IMR-90 (cell line): Measurements from ENCODE around the gene HOATZ. TPM values are rescaled to one million over a fixed set of nuclear protein-coding genes. Genes with fewer than 3 reads are reported as not detected.
A peak's percentile ranks its signal among the peaks of the same experiment; 100 is the strongest.

Experiments used
- ATAC-seq: fragments of 200-7000 bp; cut with Tn5 transposase; 2 replicates; pipeline ENCODE4 v1.9.1; 2020; ENCODE audit warnings: low read depth, mild to moderate bottlenecking, moderate library complexity
- BruUV-seq: library from RNA; stranded (reverse); fragments of 400-500 nt; replicated peaks from 2 replicates; lab custom pipeline; 2021; lab: Mats Ljungman, UMichigan
- CTCF ChIA-PET: fragments of 300-600 bp; formaldehyde crosslinking; extraction: SDS; loops from one replicate; lab custom pipeline; 2021; ENCODE audit warnings: antibody characterized with exemption; lab: Yijun Ruan, JAX
- POLR2A ChIA-PET: fragments of 300-600 bp; sonication (Branson Sonifier 250); formaldehyde crosslinking; loops from one replicate; lab custom pipeline; 2022; ENCODE audit warnings: antibody characterized with exemption; ENCODE audit not compliant: unreplicated experiment; lab: Charles Lee
- DNase-seq: peaks from one replicate; pipeline ENCODE4 v3.0.0; 2013
- H2AFZ ChIP-seq: replicated peaks from 2 replicates; pipeline ENCODE3; 2013; ENCODE audit warnings: low read length, mild to moderate bottlenecking; ENCODE audit not compliant: poor library complexity
- H2AK5ac ChIP-seq: 2 replicates; pipeline ENCODE4 v1.6.1; 2013; ENCODE audit warnings: low read depth, low read length, inconsistent platforms
- H2AK9ac ChIP-seq: replicated peaks from 2 replicates; pipeline ENCODE3; 2013; ENCODE audit warnings: mild to moderate bottlenecking, low read depth, low read length, moderate library complexity; ENCODE audit not compliant: poor library complexity
- H2BK120ac ChIP-seq: 2 replicates; pipeline ENCODE4 v1.6.1; 2013; ENCODE audit warnings: low read depth, low read length, inconsistent platforms
- H2BK15ac ChIP-seq: 3 replicates; pipeline ENCODE4 v1.6.1; 2013; ENCODE audit warnings: low read depth, low read length, inconsistent platforms
- H2BK20ac ChIP-seq: 2 replicates; pipeline ENCODE4 v1.6.1; 2013; ENCODE audit warnings: low read depth, mild to moderate bottlenecking, inconsistent platforms, low read length, moderate library complexity
- H2BK5ac ChIP-seq: 2 replicates; pipeline ENCODE4 v1.6.1; 2013; ENCODE audit warnings: mild to moderate bottlenecking, low read depth, low read length, inconsistent platforms; ENCODE audit not compliant: poor library complexity, severe bottlenecking
- H3K14ac ChIP-seq: replicated peaks from 2 replicates; pipeline ENCODE4 v1.6.1; 2013; ENCODE audit warnings: low read depth, low read length, inconsistent platforms
- H3K18ac ChIP-seq: 2 replicates; pipeline ENCODE4 v1.6.1; 2013; ENCODE audit warnings: low read depth, low read length, control low read depth
- H3K23ac ChIP-seq: 2 replicates; pipeline ENCODE4 v1.6.1; 2013; ENCODE audit warnings: low read depth, low read length, inconsistent platforms
- H3K27ac ChIP-seq: 2 replicates; pipeline ENCODE4 v1.5.1; 2013; ENCODE audit warnings: mild to moderate bottlenecking, control low read depth, low read length; ENCODE audit not compliant: insufficient read depth
- H3K27me3 ChIP-seq: 2 replicates; pipeline ENCODE4 v1.6.1; 2013; ENCODE audit warnings: low read length; ENCODE audit not compliant: control insufficient read depth, insufficient read depth
- H3K36me3 ChIP-seq: 2 replicates; pipeline ENCODE4 v1.6.1; 2013; ENCODE audit warnings: low read length, mixed read lengths; ENCODE audit not compliant: control insufficient read depth, insufficient read depth
- H3K4ac ChIP-seq: 2 replicates; pipeline ENCODE4 v1.6.1; 2013; ENCODE audit warnings: low read depth, low read length, inconsistent platforms
- H3K4me1 ChIP-seq: 2 replicates; pipeline ENCODE4 v1.6.1; 2013; ENCODE audit warnings: low read length, mixed read lengths; ENCODE audit not compliant: control insufficient read depth, insufficient read depth
- H3K4me2 ChIP-seq: 2 replicates; pipeline ENCODE4 v1.6.1; 2013; ENCODE audit warnings: low read depth, mild to moderate bottlenecking, control low read depth, low read length, moderate library complexity
- H3K4me3 ChIP-seq: 2 replicates; pipeline ENCODE4 v1.5.1; 2013; ENCODE audit warnings: low read depth, mild to moderate bottlenecking, control low read depth, low read length, moderate library complexity; ENCODE audit not compliant: insufficient read depth
- H3K56ac ChIP-seq: 2 replicates; pipeline ENCODE4 v1.6.1; 2013; ENCODE audit warnings: low read length, inconsistent platforms; ENCODE audit not compliant: insufficient read depth; ENCODE audit errors: extremely low read depth
- H3K79me1 ChIP-seq, 2 experiments: 2 replicates each; pipeline ENCODE4 v1.6.1; 2013; ENCODE audit warnings: low read length in 2 of 2, inconsistent platforms in 1 of 2, low read depth in 1 of 2
- H3K9ac ChIP-seq: 2 replicates; pipeline ENCODE4 v1.6.1; 2013; ENCODE audit warnings: low read depth, low read length, control low read depth
- H3K9me1 ChIP-seq: 2 replicates; pipeline ENCODE4 v1.6.1; 2013; ENCODE audit warnings: low read length, inconsistent platforms; ENCODE audit not compliant: insufficient read depth
- H3K9me3 ChIP-seq: 2 replicates; pipeline ENCODE4 v1.6.1; 2013; ENCODE audit warnings: low read length; ENCODE audit not compliant: control insufficient read depth, insufficient read depth
- H4K20me1 ChIP-seq: 2 replicates; pipeline ENCODE4 v1.6.1; 2013; ENCODE audit warnings: low read length, inconsistent platforms; ENCODE audit not compliant: insufficient read depth
- H4K5ac ChIP-seq: 2 replicates; pipeline ENCODE4 v1.6.1; 2013; ENCODE audit warnings: mild to moderate bottlenecking, low read depth, low read length, control low read depth
- H4K8ac ChIP-seq, 2 experiments: 2 replicates each; pipeline ENCODE4 v1.6.1; 2013; ENCODE audit warnings: low read depth in 2 of 2, low read length in 2 of 2, control low read depth in 1 of 2, inconsistent platforms in 1 of 2
- H4K91ac ChIP-seq: 2 replicates; pipeline ENCODE4 v1.6.1; 2013; ENCODE audit warnings: low read depth, low read length, inconsistent platforms; ENCODE audit not compliant: insufficient read depth
- BHLHE40 ChIP-seq: fragments of 150-350 bp; IDR thresholded peaks from 2 replicates; pipeline ENCODE4 v1.6.1; 2016; ENCODE audit warnings: mild to moderate bottlenecking, low read depth, low read length
- CEBPB ChIP-seq: IDR thresholded peaks from 2 replicates; pipeline ENCODE4 v1.6.1; 2012; ENCODE audit warnings: low read depth, low read length, improper control_type of control experiment
- CHD1 ChIP-seq: IDR thresholded peaks from 2 replicates; pipeline ENCODE4 v1.6.1; 2012; ENCODE audit warnings: low read depth, low read length, improper control_type of control experiment
- CTCF ChIP-seq: conservative IDR thresholded peaks from 2 replicates; pipeline ENCODE4 v1.5.1; 2012; ENCODE audit warnings: mild to moderate bottlenecking, low read depth, low read length, improper control_type of control experiment
- ELK1 ChIP-seq: fragments of 150-350 bp; IDR thresholded peaks from 2 replicates; pipeline ENCODE4 v1.6.1; 2016; ENCODE audit warnings: low read depth, mild to moderate bottlenecking, low read length, moderate library complexity, borderline replicate concordance
- MAFK ChIP-seq: IDR thresholded peaks from 2 replicates; pipeline ENCODE4 v1.6.1; 2012; ENCODE audit warnings: low read depth, low read length, improper control_type of control experiment
- MAZ ChIP-seq: IDR thresholded peaks from 2 replicates; pipeline ENCODE4 v1.6.1; 2012; ENCODE audit warnings: low read depth, mild to moderate bottlenecking, low read length, improper control_type of control experiment, moderate library complexity, borderline replicate concordance
- MXI1 ChIP-seq: IDR thresholded peaks from 2 replicates; pipeline ENCODE4 v1.6.1; 2012; ENCODE audit warnings: low read depth, mild to moderate bottlenecking, low read length, moderate library complexity, borderline replicate concordance
- NFE2L2 ChIP-seq: fragments of 150-350 bp; IDR thresholded peaks from 2 replicates; pipeline ENCODE4 v1.6.1; 2016; ENCODE audit warnings: low read depth, mild to moderate bottlenecking, low read length
- POLR2A ChIP-seq: IDR thresholded peaks from 2 replicates; pipeline ENCODE4 v1.6.1; 2012; ENCODE audit warnings: mild to moderate bottlenecking, low read depth, low read length
- RAD21 ChIP-seq: IDR thresholded peaks from 2 replicates; pipeline ENCODE4 v1.6.1; 2012; ENCODE audit warnings: low read length, improper control_type of control experiment
- RCOR1 ChIP-seq: IDR thresholded peaks from 2 replicates; pipeline ENCODE4 v1.6.1; 2012; ENCODE audit warnings: mild to moderate bottlenecking, low read length, improper control_type of control experiment; ENCODE audit not compliant: insufficient replicate concordance
- RFX5 ChIP-seq: IDR thresholded peaks from 2 replicates; pipeline ENCODE4 v1.8.0; 2012; ENCODE audit warnings: low read depth, mild to moderate bottlenecking, low read length, moderate library complexity
- SMC3 ChIP-seq: fragments of 150-350 bp; IDR thresholded peaks from 2 replicates; pipeline ENCODE4 v1.6.1; 2016; ENCODE audit warnings: low read depth, mild to moderate bottlenecking, antibody characterized with exemption, low read length, moderate library complexity
- USF2 ChIP-seq: fragments of 150-350 bp; IDR thresholded peaks from 2 replicates; pipeline ENCODE4 v1.6.1; 2017; ENCODE audit warnings: mild to moderate bottlenecking, antibody characterized with exemption, low read length, low read depth
- WGBS, 2 experiments: methylation state at CpG; one replicate each; pipeline versions ENCODE4 v1.1.5 to v1.1.7; 2013; ENCODE audit warnings: missing lambda C conversion rate in 2 of 2; ENCODE audit not compliant: insufficient read length in 1 of 2; ENCODE audit errors: extremely low coverage in 2 of 2; 5-methylcytosine and 5-hydroxymethylcytosine counted together
- dilution Hi-C: fragments of 300-500 bp; cut with HindIII; formaldehyde crosslinking; loops from one replicate; pipeline ENCODE4 v1.14.3; 2018; ENCODE audit warnings: low sequenced_read_pairs; ENCODE audit not compliant: unreplicated experiment
- in situ Hi-C: fragments of 300-500 bp; cut with MboI; formaldehyde crosslinking; loops from 3 replicates; pipeline ENCODE4 v1.14.3; 2019; ENCODE audit warnings: low sequenced_read_pairs, inconsistent platforms, mixed read lengths
- intact Hi-C: fragments of 100-400 bp; cut with micrococcal nuclease; formaldehyde crosslinking; loops from 2 replicates; pipeline ENCODE4 v1.10.0; 2022
- polyA plus RNA-seq, 3 experiments: library from polyadenylated mRNA; depleted of rRNA; stranded (reverse); fragments of >200 nt; gene quantifications; 2 replicates each; pipeline ENCODE4 v1.2.3, GENCODE V29; 2012; ENCODE audit warnings: low replicate concordance in 1 of 3
- total RNA-seq: library from RNA; depleted of rRNA; stranded (reverse); fragments of >200 nt; gene quantifications from 2 replicates; pipeline ENCODE4 v1.2.3, GENCODE V29; 2012

Gene HOATZ
- total and polyA plus RNA-seq, 2 of the 4 experiments (the other 2 are of a cell fraction), result not detected

GRCh38 chr11:111542606-111543275 lies 28.2 kb downstream of the HOATZ start:
- Histone ChIP-seq H2AFZ (no peak overlapping the region), H3K9ac (0 out of 2 replicates have a peak overlapping the region, but pooled peaks have one; percentile 37), H2AK9ac (no peak overlapping the region), H3K23ac (peak overlapping the region; percentile 88), H2BK120ac (0 out of 2 replicates have a peak overlapping the region, but pooled peaks have one; percentile 2), H2BK15ac (peak overlapping the region; percentile 6; the same call in 1 of the 3 replicates), H4K20me1 (peaks cover 18% of the 10 kb centered on the region), H4K91ac (no peak overlapping the region), H3K18ac (no peak overlapping the region), H3K36me3 (peaks cover 33% of the 10 kb centered on the region), H2BK20ac (no peak overlapping the region), H3K14ac (no peak overlapping the region), H3K4ac (0 out of 2 replicates have a peak overlapping the region, but pooled peaks have one; percentile 2), H3K79me1 (peaks cover 40 to 85% of the 10 kb centered on the region in 2 experiments), H4K5ac (no peak overlapping the region), H4K8ac (no peak overlapping the region), H3K4me3 (no peak overlapping the region), H2AK5ac (no peak overlapping the region), H3K27me3 (no peaks in the 10 kb centered on the region), H3K9me3 (no peaks in the 10 kb centered on the region; the same call in 1 of the 2 replicates), H3K4me2 (peak overlapping the region; percentile 72; the same call in 1 of the 2 replicates), H2BK5ac (no peak overlapping the region), H3K4me1 (peaks cover 17% of the 10 kb centered on the region), H3K27ac (no peak overlapping the region), H3K56ac (no peak overlapping the region), H3K9me1 (peaks cover 32% of the 10 kb centered on the region)
- BruUV-seq, result TSS peak; percentile 19
- intact Hi-C loops, result no loop called here
- WGBS, 2 experiments, result no CpG with 5 or more reads among the region's 10 CpGs
- TF ChIP-seq RCOR1 (no peak), MAFK (no peak), CHD1 (no peak), BHLHE40 (no peak), CTCF (no peak), NFE2L2 (no peak), USF2 (no peak), ELK1 (no peak), RFX5 (no peak), SMC3 (no peak), MXI1 (no peak), MAZ (no peak), POLR2A (no peak), CEBPB (no peak), RAD21 (no peak)
- ATAC-seq, result no peak
- ChIA-PET POLR2A (no interaction called here), CTCF (interaction anchor here (0.6 kb wide), 1 partner anchor 31 kb away, joined by 3 read pairs; no protein-coding TSS in a partner anchor)
- no peak for DNase-seq
- in situ Hi-C loops, result no loop called here
- dilution Hi-C loops, result no loop called here
